ENCODE data around the gene GPR135. TPM values are rescaled to one million over a fixed set of nuclear protein-coding genes. Genes with fewer than 3 reads are reported as not detected.

The GPR135 gene
- polyA plus RNA-seq, 3 donors, result 0.05 to 0.69 TPM; not detected in 1

DNA sequence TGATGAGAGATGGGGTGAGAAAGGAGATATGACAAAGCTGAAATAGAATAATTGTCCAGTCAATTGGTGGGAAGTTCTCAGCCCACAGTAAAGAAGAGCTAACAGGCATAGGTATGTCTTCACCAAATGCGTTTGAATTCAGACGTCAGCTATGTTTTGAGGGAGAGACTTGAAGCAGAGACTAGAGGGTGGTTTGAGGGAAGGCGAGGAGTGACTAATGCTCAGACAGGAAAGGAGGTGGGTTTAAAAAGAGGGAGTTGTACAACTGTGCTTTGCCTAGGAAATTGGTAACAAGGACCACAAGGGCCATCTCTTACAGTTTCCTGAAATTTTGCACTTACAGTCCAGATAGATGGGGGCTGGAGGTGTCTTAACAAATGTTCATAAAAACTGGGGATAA is 25.6 kb upstream of the GPR135 start:
- H3K27ac ChIP-seq (ENCODE audit: low read depth in 1 of 2, low read length in 2 of 2), result no peak overlapping the region
- H3K36me3 ChIP-seq (replicated peaks in 1 of 2; ENCODE audit: control insufficient read depth in 1 of 2, insufficient read depth in 2 of 2, low read length in 2 of 2), result peaks cover 59 to 86% of the 10 kb centered on the region in 2 donors
- no peak overlapping the region for H3K4me3 ChIP-seq (replicated peaks in 1 of 3; ENCODE audit: low read depth in 2 of 3, low read length in 3 of 3)
- no peak for DNase-seq
- Mint-ChIP-seq H3K27me3 (ENCODE audit: low read depth in 3 of 3) (peaks cover 0 to 2% (median 0%) of the 10 kb centered on the region in 3 donors), H3K36me3 (peaks cover 69 to 80% of the 10 kb centered on the region in 2 donors), H3K4me3 (no peak overlapping the region), H3K9me3 (no peaks in the 10 kb centered on the region), H3K4me1 (peaks cover 30% of the 10 kb centered on the region), H3K27ac (peak overlapping the region in 1 of 7 donors; percentile 38)
- H3K9ac ChIP-seq (ENCODE audit: insufficient read depth, low read length, poor library complexity, severe bottlenecking), result no peak overlapping the region
- no peaks in the 10 kb centered on the region for H3K27me3 ChIP-seq (ENCODE audit: control insufficient read depth in 2 of 2, insufficient read depth in 2 of 2, low read length in 2 of 2)
- WGBS (ENCODE audit: insufficient coverage), result 56% methylated on average over 2 of the region's 3 CpGs
- H3K4me1 ChIP-seq (ENCODE audit: control insufficient read depth in 1 of 2, insufficient read depth in 2 of 2, low read length in 2 of 2), result peaks cover 9 to 16% of the 10 kb centered on the region in 2 donors
- H2AFZ ChIP-seq (ENCODE audit: insufficient read depth, low read depth, low read length, poor library complexity, severe bottlenecking), result no peak overlapping the region
- no peak overlapping the region for H3K4me2 ChIP-seq (replicated peaks; ENCODE audit: extremely low read depth, low read length, poor library complexity, severe bottlenecking)
- no peak for TF ChIP-seq CTCF (IDR thresholded peaks at IDR 0.05)
- no peaks in the 10 kb centered on the region for H3K9me3 ChIP-seq (replicated peaks in 1 of 2; ENCODE audit: control insufficient read depth in 1 of 2, insufficient read depth in 1 of 2, low read length in 2 of 2)
- H3K79me2 ChIP-seq (ENCODE audit: insufficient read depth, low read length), result peaks cover 37% of the 10 kb centered on the region
- peaks cover 84% of the 10 kb centered on the region for H4K20me1 ChIP-seq (ENCODE audit: insufficient read depth, low read length)
- intact Hi-C loops (cut with micrococcal nuclease), result no loop called here

DNA sequence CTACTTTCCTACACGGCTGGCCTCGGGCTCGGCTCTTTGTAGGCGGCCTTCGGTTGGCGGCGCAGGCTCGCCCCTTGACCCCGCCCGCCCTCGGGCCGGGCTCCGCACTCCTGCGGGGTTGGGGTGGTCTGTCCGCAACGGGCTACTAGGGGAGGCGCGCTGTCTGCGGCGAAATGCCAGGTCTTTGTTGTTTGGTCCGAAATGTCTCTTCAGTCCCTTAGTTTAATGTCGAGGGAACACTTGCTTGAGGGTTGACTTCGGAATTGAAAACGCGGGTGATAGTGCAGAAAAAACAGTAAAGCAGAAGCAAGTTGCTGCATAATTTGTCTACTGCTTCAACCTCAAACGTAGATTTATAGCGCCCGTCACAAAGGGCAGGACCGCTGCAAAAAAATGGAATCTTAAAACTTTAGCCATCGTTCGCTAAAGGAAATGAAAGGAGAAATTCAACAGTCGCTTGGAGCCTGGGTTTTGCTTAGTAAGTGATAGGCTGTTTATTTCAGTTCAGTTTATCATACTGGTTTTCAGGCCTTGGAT is 19.5 kb upstream of the GPR135 start:
- peaks cover 0 to 2% (median 0%) of the 10 kb centered on the region in 3 donors for H3K27me3 Mint-ChIP-seq (ENCODE audit: low read depth in 3 of 3)
- peak overlapping the region; percentile 97 for H2AFZ ChIP-seq (ENCODE audit: insufficient read depth, low read depth, low read length, poor library complexity, severe bottlenecking)
- H3K4me3 Mint-ChIP-seq, result peak overlapping the region; percentile 95 to 98
- peak overlapping the region; percentile 84 to 98 (median 95) for H3K27ac Mint-ChIP-seq
- no peaks in the 10 kb centered on the region for H3K9me3 Mint-ChIP-seq
- H3K36me3 ChIP-seq (replicated peaks in 1 of 2; ENCODE audit: control insufficient read depth in 1 of 2, insufficient read depth in 2 of 2, low read length in 2 of 2), result peaks cover 11 to 25% of the 10 kb centered on the region in 2 donors
- H3K9ac ChIP-seq (ENCODE audit: insufficient read depth, low read length, poor library complexity, severe bottlenecking), result peak overlapping the region; percentile 81
- 0% methylated on average over 27 of the region's 32 CpGs for WGBS (ENCODE audit: insufficient coverage)
- peak overlapping the region; percentile 91 for H3K4me2 ChIP-seq (replicated peaks; ENCODE audit: extremely low read depth, low read length, poor library complexity, severe bottlenecking)
- no peaks in the 10 kb centered on the region for H3K27me3 ChIP-seq (ENCODE audit: control insufficient read depth in 2 of 2, insufficient read depth in 2 of 2, low read length in 2 of 2)
- H3K4me3 ChIP-seq (replicated peaks in 1 of 3; ENCODE audit: low read depth in 2 of 3, low read length in 3 of 3), result peak overlapping the region; percentile 80 to 95 (median 83)
- no peak for TF ChIP-seq CTCF (IDR thresholded peaks at IDR 0.05)
- H3K79me2 ChIP-seq (ENCODE audit: insufficient read depth, low read length), result peaks cover 52% of the 10 kb centered on the region
- H4K20me1 ChIP-seq (ENCODE audit: insufficient read depth, low read length), result peaks cover 46% of the 10 kb centered on the region
- peaks cover 36 to 43% of the 10 kb centered on the region in 2 donors for H3K4me1 ChIP-seq (ENCODE audit: control insufficient read depth in 1 of 2, insufficient read depth in 2 of 2, low read length in 2 of 2)
- peak overlapping the region; percentile 72 to 91 for H3K27ac ChIP-seq (ENCODE audit: low read depth in 1 of 2, low read length in 2 of 2)
- peaks cover 64% of the 10 kb centered on the region for H3K4me1 Mint-ChIP-seq
- intact Hi-C loops (cut with micrococcal nuclease), result loop anchor here (5.0 to 10.0 kb wide), 4 partner anchors 90 to 760 kb away; partner anchors contain the start of genes CCDC175 (in 2 of the 2), DAAM1 (in 1 of the 2) and PPM1A (in 1 of the 2)
- peak; percentile 19 to 27 (median 27) for DNase-seq
- no peaks in the 10 kb centered on the region for H3K9me3 ChIP-seq (replicated peaks in 1 of 2; ENCODE audit: control insufficient read depth in 1 of 2, insufficient read depth in 1 of 2, low read length in 2 of 2)
- peaks cover 18 to 24% of the 10 kb centered on the region in 2 donors for H3K36me3 Mint-ChIP-seq

Measured in CD14-positive monocyte (primary cell).